ENCODE data around the gene C15orf39.

GRCh38 chr15:75152382-75153079, 49.2 kb upstream of the C15orf39 start:
- TF ChIP-seq CTCF (IDR thresholded peaks at IDR 0.05) (no peak), ZFX (IDR thresholded peaks at IDR 0.05; ENCODE audit: borderline replicate concordance) (no peak)
